HG02852 (cell line): ENCODE data around the gene RGS10.

Experiments
- ATAC-seq: cut with Tn5 transposase; IDR thresholded peaks from one replicate; pipeline ENCODE4 v1.9.1; 2021; ENCODE audit warnings: mild to moderate bottlenecking, moderate library complexity; ENCODE audit not compliant: unreplicated experiment

RGS10 gene

DNA sequence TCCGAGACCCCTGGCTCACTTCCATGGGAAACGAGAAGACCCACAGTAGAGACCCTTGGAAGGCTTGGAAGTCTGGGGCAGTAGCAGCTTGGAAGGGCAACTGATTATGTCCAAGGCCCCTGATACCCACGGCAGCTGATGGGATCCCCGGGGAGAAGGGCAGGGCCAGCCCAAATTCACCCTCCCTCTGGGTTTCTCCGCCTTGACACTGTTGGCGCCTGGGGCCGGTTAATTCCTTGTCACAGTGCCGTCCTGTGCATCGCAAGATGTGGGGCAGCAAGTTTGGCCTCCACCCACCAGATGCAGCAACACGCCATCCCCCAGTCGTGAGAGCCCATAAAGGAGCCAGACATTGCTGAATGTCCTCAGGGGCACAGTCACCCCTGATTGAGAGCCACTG is 89.2 kb downstream of the RGS10 start:
- no peak for ATAC-seq

- no peak for ATAC-seq
These were observed 90.1 kb downstream of the RGS10 start for GRCh38 chr10:119452396-119452795.

DNA sequence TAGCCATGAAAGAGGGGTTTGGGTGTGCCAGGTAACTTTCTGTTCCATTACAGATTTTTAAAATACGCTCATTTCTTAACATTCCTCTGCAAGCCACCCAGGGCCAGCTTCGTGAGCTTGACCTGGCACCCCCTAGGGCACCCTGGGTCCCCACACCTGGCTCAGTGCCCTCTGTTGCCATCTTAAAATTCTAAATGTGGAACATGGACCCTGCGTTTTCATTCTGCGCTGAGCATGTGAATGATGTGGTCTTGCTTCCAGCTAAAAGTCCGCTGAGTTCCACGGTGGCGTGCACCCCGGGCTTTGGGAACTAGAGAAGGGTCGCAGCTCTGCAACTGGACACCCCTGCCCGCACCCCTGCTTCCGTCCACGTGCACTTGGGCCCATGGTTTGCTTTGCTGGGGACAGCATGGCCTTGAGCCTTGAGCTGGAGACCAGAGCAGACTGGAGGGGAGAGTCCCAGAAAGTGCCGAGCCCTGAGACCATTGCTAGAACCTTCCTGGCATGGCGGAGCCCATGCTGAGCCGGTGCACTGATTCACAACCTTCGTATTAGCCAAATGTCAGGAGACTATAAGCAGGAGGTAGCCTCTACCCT is 91.1 kb downstream of the RGS10 start:
- ATAC-seq = no peak

DNA sequence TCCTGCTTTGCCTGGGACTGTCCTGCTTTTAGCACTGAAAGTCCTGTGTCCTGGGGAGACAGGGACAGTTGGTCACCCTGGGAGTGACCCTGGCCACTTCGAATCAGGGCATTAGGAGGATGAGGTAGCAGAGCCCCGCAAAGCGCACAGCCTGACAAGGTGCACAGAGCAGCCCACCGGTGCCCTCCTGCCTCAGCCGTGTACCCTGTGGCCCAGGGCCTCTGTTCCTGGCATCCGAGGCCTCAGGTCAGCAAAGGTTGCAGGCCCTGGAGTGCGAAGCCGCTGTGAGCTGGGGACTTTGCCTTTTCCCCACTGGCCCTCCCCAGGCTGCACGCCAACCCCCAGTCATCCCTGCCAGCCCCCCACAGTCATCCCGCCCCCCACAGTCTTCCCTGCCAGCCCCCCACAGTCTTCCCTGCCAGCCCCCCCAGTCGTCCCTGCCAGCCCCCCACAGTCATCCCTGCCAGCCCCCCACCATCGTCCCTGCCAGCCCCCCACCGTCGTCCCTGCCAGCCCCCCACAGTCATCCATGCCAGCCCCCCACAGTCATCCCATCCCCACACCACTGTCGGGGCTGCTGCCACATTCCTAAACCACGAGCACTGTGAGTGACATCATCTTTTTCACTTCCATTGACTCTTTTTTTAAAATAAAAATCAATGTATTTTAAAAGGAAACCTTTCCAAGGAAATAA is 91.8 kb downstream of the RGS10 start:
- ATAC-seq = no peak
